Measurements from ENCODE around the gene SLC16A10. TPM values are rescaled to one million over a fixed set of nuclear protein-coding genes. Genes with fewer than 3 reads are reported as not detected.

The SLC16A10 gene
- polyA plus RNA-seq, 1 donor (not counting 4 experiments of a cell fraction or from before 2014, with no cell fraction given), result not detected

DNA sequence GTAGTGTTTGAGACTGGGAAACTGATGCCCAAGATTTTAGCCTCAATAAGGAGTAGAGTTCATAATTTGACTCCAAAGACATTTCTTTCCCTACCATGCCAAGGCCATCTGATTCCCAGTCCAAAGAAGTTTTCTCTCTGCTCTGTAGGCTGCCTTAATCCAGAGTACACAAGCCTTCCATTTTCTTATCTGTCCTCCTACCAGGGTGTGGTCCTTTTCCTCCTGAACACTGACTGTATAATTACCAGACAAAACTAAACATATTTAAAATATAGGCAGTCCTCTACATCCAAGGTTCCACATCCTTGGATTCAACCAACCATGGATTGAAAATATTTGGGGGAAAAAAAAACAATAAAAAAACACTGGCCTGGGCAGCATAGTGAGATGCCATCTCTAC is 108.4 kb downstream of the SLC16A10 start:
- Histone ChIP-seq H3K9ac (ENCODE audit: control insufficient read depth, extremely low read depth, insufficient read depth, low read length) (no peak overlapping the region), H3K9me3 (ENCODE audit: control insufficient read depth, low read depth, low read length) (no peaks in the 10 kb centered on the region), H3K27me3 (ENCODE audit: control insufficient read depth, extremely low read depth, insufficient read depth, low read length) (no peaks in the 10 kb centered on the region), H3K36me3 (ENCODE audit: control insufficient read depth in 2 of 2, extremely low read depth in 1 of 2, insufficient read depth in 2 of 2, low read length in 2 of 2) (no peaks in the 10 kb centered on the region), H3K9me1 (ENCODE audit: control insufficient read depth, extremely low read depth, insufficient read depth, low read length) (no peaks in the 10 kb centered on the region), H3K79me2 (ENCODE audit: control insufficient read depth, insufficient read depth, low read length) (no peaks in the 10 kb centered on the region), H3K27ac (ENCODE audit: control insufficient read depth, insufficient read depth, low read length) (no peak overlapping the region), H3K4me3 (ENCODE audit: control insufficient read depth in 2 of 3, extremely low read depth in 1 of 3, insufficient read depth in 2 of 3, low read depth in 1 of 3, low read length in 3 of 3) (no peak overlapping the region), H2AFZ (ENCODE audit: control insufficient read depth, low read length) (no peak overlapping the region), H4K20me1 (ENCODE audit: control insufficient read depth, extremely low read depth, insufficient read depth, low read length) (no peaks in the 10 kb centered on the region), H3K4me2 (ENCODE audit: control insufficient read depth, extremely low read depth, insufficient read depth, low read depth, low read length) (no peak overlapping the region), H3K4me1 (ENCODE audit: control insufficient read depth, extremely low read depth, insufficient read depth, low read length) (no peaks in the 10 kb centered on the region)
- FAIRE-seq (no peak), DNase-seq (ENCODE audit: low read depth, low spot score) (no peak)
- TF ChIP-seq, protein P1, sequence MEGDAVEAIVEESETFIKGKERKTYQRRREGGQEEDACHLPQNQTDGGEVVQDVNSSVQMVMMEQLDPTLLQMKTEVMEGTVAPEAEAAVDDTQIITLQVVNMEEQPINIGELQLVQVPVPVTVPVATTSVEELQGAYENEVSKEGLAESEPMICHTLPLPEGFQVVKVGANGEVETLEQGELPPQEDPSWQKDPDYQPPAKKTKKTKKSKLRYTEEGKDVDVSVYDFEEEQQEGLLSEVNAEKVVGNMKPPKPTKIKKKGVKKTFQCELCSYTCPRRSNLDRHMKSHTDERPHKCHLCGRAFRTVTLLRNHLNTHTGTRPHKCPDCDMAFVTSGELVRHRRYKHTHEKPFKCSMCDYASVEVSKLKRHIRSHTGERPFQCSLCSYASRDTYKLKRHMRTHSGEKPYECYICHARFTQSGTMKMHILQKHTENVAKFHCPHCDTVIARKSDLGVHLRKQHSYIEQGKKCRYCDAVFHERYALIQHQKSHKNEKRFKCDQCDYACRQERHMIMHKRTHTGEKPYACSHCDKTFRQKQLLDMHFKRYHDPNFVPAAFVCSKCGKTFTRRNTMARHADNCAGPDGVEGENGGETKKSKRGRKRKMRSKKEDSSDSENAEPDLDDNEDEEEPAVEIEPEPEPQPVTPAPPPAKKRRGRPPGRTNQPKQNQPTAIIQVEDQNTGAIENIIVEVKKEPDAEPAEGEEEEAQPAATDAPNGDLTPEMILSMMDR (optimal IDR thresholded peaks at IDR 0.05 in 1 of 3, IDR thresholded peaks at IDR 0.05 in 1 of 3, conservative IDR thresholded peaks at IDR 0.05 in 1 of 3; ENCODE audit: extremely low read depth in 1 of 3, insufficient read depth in 2 of 3, low read length in 3 of 3), result no peak
- TF ChIP-seq EZH2 (IDR thresholded peaks at IDR 0.05; ENCODE audit: low read length), result no peak
- dilution Hi-C loops (cut with MboI; ENCODE audit: extremely low pct_ligation_motif_present, low sequenced_read_pairs), result no loop called here

DNA sequence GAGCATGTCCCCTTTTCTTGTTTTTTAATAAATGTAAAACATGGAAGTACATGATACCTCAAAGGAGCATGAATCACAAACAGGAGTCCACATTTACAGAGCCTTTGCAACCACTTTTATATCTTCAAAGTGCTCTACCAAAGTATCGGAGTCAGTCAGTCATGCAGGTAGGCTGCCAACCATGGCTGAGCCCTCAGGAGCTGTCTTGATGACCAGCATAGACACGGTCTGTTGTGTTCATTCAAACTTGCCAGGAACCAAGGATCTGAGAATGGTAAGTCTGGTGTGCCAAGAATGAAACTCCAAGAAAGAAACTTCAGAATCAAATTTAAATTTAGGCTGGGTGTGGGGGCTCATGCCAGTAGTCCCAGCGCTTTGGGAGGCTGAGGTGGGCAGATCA is 111.5 kb downstream of the SLC16A10 start:
- Histone ChIP-seq H3K27ac (ENCODE audit: control insufficient read depth, insufficient read depth, low read length) (no peak overlapping the region), H3K79me2 (ENCODE audit: control insufficient read depth, insufficient read depth, low read length) (no peaks in the 10 kb centered on the region), H3K9me3 (ENCODE audit: control insufficient read depth, low read depth, low read length) (no peaks in the 10 kb centered on the region), H3K9me1 (ENCODE audit: control insufficient read depth, extremely low read depth, insufficient read depth, low read length) (no peaks in the 10 kb centered on the region), H3K4me3 (ENCODE audit: control insufficient read depth in 2 of 3, extremely low read depth in 1 of 3, insufficient read depth in 2 of 3, low read depth in 1 of 3, low read length in 3 of 3) (no peak overlapping the region), H3K4me2 (ENCODE audit: control insufficient read depth, extremely low read depth, insufficient read depth, low read depth, low read length) (no peak overlapping the region), H2AFZ (ENCODE audit: control insufficient read depth, low read length) (no peak overlapping the region), H4K20me1 (ENCODE audit: control insufficient read depth, extremely low read depth, insufficient read depth, low read length) (no peaks in the 10 kb centered on the region), H3K4me1 (ENCODE audit: control insufficient read depth, extremely low read depth, insufficient read depth, low read length) (no peaks in the 10 kb centered on the region), H3K36me3 (ENCODE audit: control insufficient read depth in 2 of 2, extremely low read depth in 1 of 2, insufficient read depth in 2 of 2, low read length in 2 of 2) (no peaks in the 10 kb centered on the region), H3K27me3 (ENCODE audit: control insufficient read depth, extremely low read depth, insufficient read depth, low read length) (no peaks in the 10 kb centered on the region), H3K9ac (ENCODE audit: control insufficient read depth, extremely low read depth, insufficient read depth, low read length) (no peak overlapping the region)
- FAIRE-seq (no peak), DNase-seq (ENCODE audit: low read depth, low spot score) (no peak)
- TF ChIP-seq, protein P1 (optimal IDR thresholded peaks at IDR 0.05 in 1 of 3, IDR thresholded peaks at IDR 0.05 in 1 of 3, conservative IDR thresholded peaks at IDR 0.05 in 1 of 3; ENCODE audit: extremely low read depth in 1 of 3, insufficient read depth in 2 of 3, low read length in 3 of 3), result no peak
- dilution Hi-C loops (cut with MboI; ENCODE audit: extremely low pct_ligation_motif_present, low sequenced_read_pairs), result no loop called here
